SKM-1 treated with dmso at 0.1 percent for 144 hours (cell line): ENCODE data around the gene SPRING1.
"Not testable (repeated sequence)": the region's sequence is repeated elsewhere in the genome, so short reads cannot be mapped to it uniquely, and the experiment has no call there.

Source experiments
- DNase-seq: peaks from one replicate; lab custom pipeline; 2025; ENCODE audit not compliant: unreplicated experiment; lab: John Stamatoyannopoulos, UW

SPRING1 gene, protein sequence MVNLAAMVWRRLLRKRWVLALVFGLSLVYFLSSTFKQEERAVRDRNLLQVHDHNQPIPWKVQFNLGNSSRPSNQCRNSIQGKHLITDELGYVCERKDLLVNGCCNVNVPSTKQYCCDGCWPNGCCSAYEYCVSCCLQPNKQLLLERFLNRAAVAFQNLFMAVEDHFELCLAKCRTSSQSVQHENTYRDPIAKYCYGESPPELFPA

GRCh38 chr12:116737774-116738657 lies at the start of gene SPRING1, which contains the start of gene RNFT2:
Gene SPRING1 (minus strand): TSS chr12:116738069. CDS start chr12:116737900, 169 bp downstream.
Gene RNFT2 (plus strand): TSS chr12:116738315. CDS start chr12:116740498, 2,183 bp downstream.
- DNase-seq, result peak; percentile 88

DNA sequence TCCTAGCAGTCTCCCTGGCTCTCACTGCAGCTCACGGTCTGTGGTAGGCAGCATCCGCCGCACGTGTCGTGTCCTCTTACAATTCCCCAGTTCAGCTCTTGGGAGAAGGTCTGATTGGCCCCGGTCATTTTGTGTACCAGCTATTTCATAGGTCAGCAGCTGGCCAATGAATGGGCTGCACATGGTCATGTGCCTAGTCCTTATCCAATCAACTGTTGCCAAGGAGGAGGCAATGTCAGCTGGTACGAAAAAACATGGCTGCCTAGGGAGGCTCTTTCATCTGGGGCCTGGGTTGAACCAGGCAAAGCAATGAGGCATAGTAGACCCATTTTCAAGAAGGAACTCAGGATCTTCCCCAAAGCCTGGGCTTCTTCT lies 46.4 kb upstream of the SPRING1 start:
- no peak for DNase-seq

- no peak for DNase-seq
Measured at GRCh38 chr12:116783525-116784237, 45.8 kb upstream of the SPRING1 start.

- no peak for DNase-seq
Measured at GRCh38 chr12:116780942-116781341, 43.1 kb upstream of the SPRING1 start.

DNA sequence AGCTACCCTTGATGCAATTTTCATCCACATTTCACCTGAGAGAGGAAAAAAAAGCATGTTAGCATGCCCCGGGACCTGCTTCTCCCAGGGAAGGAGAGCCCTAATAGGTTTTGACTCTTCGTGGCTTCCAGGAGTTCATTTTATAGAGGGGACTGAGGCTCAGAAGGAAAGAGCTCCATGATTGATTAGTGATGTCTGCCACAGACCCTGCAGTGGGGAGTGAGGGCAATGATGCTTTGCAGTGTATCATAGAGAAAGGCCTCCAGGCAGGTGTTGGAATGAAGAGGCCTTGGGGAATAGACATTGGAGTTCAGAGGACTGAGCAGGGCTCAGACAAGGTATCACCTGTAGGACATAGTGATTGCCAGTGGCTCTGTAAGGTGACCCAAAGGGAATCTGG lies 41.7 kb upstream of the SPRING1 start:
- DNase-seq, result no peak

DNA sequence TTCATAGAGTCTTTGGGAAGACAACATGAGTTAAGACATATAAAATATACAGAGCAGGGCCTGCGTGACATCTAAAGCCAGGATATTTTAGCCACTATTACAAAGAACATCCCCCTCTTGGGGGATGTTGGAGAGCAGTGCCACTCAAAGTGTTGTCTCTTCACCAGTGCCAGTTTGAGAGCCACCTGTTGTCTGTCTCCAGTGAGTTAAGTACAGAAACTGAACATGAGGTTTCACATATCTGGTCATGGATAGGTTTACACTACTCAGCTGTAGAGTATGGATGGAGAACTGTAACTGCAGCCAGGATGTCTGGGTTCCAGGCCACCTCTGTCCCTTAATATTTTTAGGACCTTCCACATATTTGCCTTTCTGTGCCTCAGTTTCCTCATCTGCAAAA lies 39.4 kb upstream of the SPRING1 start:
- no peak for DNase-seq

DNA sequence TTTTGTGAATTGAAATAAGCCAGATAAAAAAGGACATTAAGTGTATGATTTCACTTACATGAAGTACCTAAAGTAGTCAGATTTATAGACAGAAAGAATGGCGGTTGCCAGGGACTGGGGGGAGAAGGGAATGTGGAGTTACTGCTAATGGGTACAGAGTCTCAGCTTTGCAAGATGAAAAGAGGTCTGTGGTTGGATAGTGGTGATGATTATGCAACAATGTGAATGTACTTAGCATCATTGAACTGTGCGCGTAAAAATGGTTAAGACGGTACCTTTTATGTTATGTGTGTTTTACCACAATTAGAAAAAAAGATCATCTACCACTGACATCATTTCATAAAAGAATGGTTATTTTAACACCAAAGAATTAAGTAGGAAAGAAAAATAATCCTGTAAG lies 36.2 kb upstream of the SPRING1 start:
- no peak for DNase-seq

DNA sequence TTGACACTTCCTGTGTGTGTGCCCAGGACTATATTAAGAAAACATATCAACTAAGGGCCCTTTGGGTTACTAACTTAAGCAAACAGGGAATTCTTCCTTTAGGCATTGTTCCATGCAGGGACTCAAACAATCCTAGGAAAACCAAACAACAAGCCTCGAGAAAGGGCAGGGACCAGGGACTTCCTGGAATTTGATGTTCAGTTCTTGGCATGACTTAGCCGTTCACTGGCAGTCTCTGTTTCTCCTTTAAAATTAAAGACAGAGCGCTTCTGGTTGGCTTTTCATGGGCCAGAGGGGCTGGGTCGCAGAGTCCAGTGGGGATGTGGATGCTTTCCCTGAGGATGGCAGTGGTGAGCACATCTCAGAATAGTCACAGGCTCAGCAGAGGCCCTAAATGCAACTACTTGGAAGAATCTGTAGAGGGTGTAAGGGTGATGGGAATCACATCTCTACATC lies 35.4 kb upstream of the SPRING1 start:
- no peak for DNase-seq

DNA sequence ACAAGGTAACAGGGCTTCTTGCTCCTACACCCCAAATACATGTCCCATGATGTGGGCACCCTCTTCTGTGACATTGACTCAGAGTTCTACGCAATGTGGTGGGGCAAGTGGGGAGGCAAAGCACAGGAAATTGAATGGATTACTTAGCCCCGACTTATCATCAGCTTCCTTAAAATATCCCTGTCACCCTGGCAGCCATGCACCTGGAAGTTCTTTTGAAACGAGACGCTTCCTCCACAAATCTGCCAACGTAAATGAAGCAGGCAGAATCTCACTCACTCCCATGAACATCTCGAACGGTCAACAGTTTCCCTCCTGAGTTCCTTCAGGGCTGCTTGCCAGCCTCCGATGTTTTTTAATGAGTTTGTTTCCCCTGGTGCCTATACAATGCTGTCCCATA lies 33.8 kb upstream of the SPRING1 start:
- DNase-seq, result no peak

- no peak for DNase-seq
Measured at GRCh38 chr12:116766746-116767145, 28.9 kb upstream of the SPRING1 start.

DNA sequence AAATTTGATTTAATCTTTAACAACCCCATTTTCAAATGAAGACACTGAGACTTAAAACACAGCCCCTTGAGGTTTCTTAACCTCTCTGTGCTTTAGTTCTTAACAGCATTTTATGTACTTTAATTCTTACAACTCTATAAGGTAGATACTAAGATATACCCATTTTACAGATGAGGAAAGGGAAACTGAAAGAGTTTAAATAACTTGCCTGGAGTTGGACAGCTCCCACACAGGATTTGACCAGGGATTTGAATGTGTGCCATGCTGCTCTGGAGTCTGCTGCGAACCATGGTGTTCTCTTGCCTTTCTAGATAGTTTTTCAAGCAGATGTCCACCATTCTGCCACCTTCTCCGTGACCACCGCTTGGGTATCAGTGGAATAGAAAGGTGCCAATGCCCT lies 28.4 kb upstream of the SPRING1 start:
- DNase-seq, result no peak

- no peak for DNase-seq
Measured at GRCh38 chr12:116765271-116765670, 27.4 kb upstream of the SPRING1 start.

DNA sequence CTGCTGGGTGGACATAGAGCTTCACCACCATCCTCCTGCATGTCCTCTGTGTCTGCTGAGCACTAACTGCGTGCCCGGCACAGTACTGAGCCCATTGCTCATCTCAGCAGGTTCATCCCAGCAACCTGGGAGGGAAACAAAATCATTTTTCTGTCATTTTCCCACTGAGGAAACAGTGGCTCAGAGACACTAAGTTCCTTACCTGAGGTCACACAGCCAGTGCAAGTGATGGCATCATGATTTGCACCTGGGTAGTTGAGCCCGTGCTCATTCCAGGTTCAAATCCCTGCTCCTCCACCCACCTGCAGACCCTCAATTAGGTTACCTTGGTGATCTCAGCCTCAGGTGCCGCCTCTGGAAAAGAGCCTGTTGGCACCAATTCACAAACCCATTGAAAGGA lies 23.6 kb upstream of the SPRING1 start:
- DNase-seq, result no peak

DNA sequence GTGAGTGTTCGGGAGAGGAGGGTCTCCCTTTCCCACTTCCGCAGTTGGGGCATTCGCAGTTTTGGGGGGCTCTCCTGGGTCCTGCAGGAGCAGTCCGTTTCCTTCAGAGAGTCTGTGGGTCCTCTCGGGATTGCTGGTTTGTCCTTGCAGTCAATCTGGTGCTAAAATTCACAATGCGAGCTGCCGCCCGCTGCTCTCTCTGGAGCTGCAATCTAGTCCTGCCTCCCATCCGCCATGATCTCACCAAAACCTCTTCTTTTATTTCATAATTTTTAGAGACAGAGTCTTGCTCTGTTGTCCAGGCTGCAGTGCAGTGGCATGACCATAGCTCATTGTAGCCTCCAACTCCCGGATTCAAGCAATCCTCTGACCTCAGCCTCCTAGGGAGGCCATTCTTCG lies 22.8 kb upstream of the SPRING1 start:
- no peak for DNase-seq

- peak; percentile 46 for DNase-seq
Measured at GRCh38 chr12:116759783-116760621, 22.1 kb upstream of the SPRING1 start.

DNA sequence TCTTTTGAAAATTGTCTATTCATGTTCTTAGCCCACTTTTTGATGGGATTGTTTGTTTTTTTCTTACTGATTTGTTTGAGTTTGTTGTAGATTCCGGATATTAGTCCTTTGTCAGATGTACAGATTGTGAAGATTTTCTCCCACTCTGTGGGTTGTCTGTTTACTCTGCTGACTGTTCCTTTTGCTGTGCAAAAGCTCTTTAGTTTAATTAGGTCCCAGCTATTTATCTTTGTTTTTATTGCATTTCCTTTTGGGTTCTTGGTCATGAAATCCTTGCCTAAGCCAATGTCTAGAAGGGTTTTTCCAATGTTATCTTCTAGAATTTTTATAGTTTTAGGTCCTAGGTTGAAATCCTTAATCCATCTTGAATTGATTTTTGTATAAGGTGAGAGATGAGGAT lies 16.9 kb upstream of the SPRING1 start:
- DNase-seq, result not testable (repeated sequence)

- not testable (repeated sequence) for DNase-seq
Measured at GRCh38 chr12:116754097-116754496, 16.2 kb upstream of the SPRING1 start.

DNA sequence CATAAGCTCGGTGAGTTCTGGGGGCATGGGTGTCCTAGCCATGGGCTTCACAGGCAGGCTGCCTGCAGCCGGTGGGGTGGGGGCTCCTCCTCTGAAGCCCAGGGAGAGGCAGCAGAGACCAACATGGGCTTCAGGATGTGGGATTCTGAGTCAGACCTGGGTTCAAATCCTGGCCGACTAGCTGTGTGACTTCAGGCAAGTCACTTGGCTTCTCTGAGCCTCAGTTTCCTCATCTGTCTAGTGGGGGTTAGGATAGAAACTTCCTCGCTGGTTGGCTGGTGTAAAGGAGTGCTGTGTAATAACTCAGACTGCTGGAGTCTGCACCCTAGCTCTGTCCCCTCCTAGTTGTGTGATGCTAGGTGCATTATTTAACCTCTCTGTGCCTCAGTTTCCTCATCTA lies 12.4 kb upstream of the SPRING1 start:
- no peak for DNase-seq

- no peak for DNase-seq
Measured at GRCh38 chr12:116749884-116750283, 12.0 kb upstream of the SPRING1 start.

DNA sequence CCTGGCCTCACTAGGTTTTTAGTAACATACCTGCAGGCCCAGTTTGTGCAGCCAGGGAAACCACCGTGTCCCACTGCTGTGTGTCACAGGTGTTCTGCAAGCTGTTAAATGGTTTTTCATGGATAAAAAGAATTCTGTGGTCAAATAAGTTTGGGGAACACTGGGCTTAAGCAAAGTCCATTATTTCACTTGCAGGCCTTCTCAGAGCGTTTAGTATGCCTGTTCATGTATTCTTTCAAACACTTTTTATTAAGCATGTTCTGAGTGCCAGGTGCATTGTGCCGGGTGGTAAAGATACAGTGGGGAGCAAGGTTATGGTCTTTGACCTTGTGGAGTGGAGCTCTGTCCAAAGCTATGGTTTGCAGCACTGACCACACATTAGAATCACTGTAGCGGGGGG lies 7.7 kb upstream of the SPRING1 start:
- no peak for DNase-seq

DNA sequence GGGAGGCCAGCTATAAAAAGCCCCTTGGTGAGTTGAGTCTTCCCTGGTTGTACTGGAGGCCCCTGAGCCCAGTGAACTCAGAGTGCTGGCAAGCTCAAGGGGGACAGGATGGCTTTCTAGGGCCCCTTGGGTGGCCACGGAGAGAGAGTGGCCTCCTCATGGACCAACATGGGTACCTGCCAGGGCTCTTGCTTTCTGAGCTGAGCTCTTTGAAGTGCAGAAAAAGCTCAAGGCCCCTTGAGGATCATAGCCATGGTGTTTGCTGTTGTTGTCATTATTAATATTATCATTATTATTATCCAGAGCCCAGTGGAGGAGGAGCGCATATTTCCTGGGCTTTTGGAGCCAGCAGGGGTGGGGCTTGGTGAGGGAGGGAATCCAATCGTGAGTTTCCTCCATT lies 6.9 kb upstream of the SPRING1 start:
- no peak for DNase-seq
